IMR-90 (cell line): ENCODE results near the gene SLC38A11. TPM values are rescaled to one million over a fixed set of nuclear protein-coding genes. Genes with fewer than 3 reads are reported as not detected.

Experiments used
- ATAC-seq: fragments of 200-7000 bp; cut with Tn5 transposase; 2 replicates; pipeline ENCODE4 v1.9.1; 2020; ENCODE audit warnings: low read depth, mild to moderate bottlenecking, moderate library complexity
- BruUV-seq: library from RNA; stranded (reverse); fragments of 400-500 nt; replicated peaks from 2 replicates; lab custom pipeline; 2021; lab: Mats Ljungman, UMichigan
- CTCF ChIA-PET: fragments of 300-600 bp; formaldehyde crosslinking; extraction: SDS; loops from one replicate; lab custom pipeline; 2021; ENCODE audit warnings: antibody characterized with exemption; lab: Yijun Ruan, JAX
- POLR2A ChIA-PET: fragments of 300-600 bp; sonication (Branson Sonifier 250); formaldehyde crosslinking; loops from one replicate; lab custom pipeline; 2022; ENCODE audit warnings: antibody characterized with exemption; ENCODE audit not compliant: unreplicated experiment; lab: Charles Lee
- DNase-seq: peaks from one replicate; pipeline ENCODE4 v3.0.0; 2013
- H2AFZ ChIP-seq: replicated peaks from 2 replicates; pipeline ENCODE3; 2013; ENCODE audit warnings: low read length, mild to moderate bottlenecking; ENCODE audit not compliant: poor library complexity
- H2AK5ac ChIP-seq: 2 replicates; pipeline ENCODE4 v1.6.1; 2013; ENCODE audit warnings: low read depth, low read length, inconsistent platforms
- H2AK9ac ChIP-seq: replicated peaks from 2 replicates; pipeline ENCODE3; 2013; ENCODE audit warnings: mild to moderate bottlenecking, low read depth, low read length, moderate library complexity; ENCODE audit not compliant: poor library complexity
- H2BK120ac ChIP-seq: 2 replicates; pipeline ENCODE4 v1.6.1; 2013; ENCODE audit warnings: low read depth, low read length, inconsistent platforms
- H2BK15ac ChIP-seq: 3 replicates; pipeline ENCODE4 v1.6.1; 2013; ENCODE audit warnings: low read depth, low read length, inconsistent platforms
- H2BK20ac ChIP-seq: 2 replicates; pipeline ENCODE4 v1.6.1; 2013; ENCODE audit warnings: low read depth, mild to moderate bottlenecking, inconsistent platforms, low read length, moderate library complexity
- H2BK5ac ChIP-seq: 2 replicates; pipeline ENCODE4 v1.6.1; 2013; ENCODE audit warnings: mild to moderate bottlenecking, low read depth, low read length, inconsistent platforms; ENCODE audit not compliant: poor library complexity, severe bottlenecking
- H3K14ac ChIP-seq: replicated peaks from 2 replicates; pipeline ENCODE4 v1.6.1; 2013; ENCODE audit warnings: low read depth, low read length, inconsistent platforms
- H3K18ac ChIP-seq: 2 replicates; pipeline ENCODE4 v1.6.1; 2013; ENCODE audit warnings: low read depth, low read length, control low read depth
- H3K23ac ChIP-seq: 2 replicates; pipeline ENCODE4 v1.6.1; 2013; ENCODE audit warnings: low read depth, low read length, inconsistent platforms
- H3K27ac ChIP-seq: 2 replicates; pipeline ENCODE4 v1.5.1; 2013; ENCODE audit warnings: mild to moderate bottlenecking, control low read depth, low read length; ENCODE audit not compliant: insufficient read depth
- H3K27me3 ChIP-seq: 2 replicates; pipeline ENCODE4 v1.6.1; 2013; ENCODE audit warnings: low read length; ENCODE audit not compliant: control insufficient read depth, insufficient read depth
- H3K36me3 ChIP-seq: 2 replicates; pipeline ENCODE4 v1.6.1; 2013; ENCODE audit warnings: low read length, mixed read lengths; ENCODE audit not compliant: control insufficient read depth, insufficient read depth
- H3K4ac ChIP-seq: 2 replicates; pipeline ENCODE4 v1.6.1; 2013; ENCODE audit warnings: low read depth, low read length, inconsistent platforms
- H3K4me1 ChIP-seq: 2 replicates; pipeline ENCODE4 v1.6.1; 2013; ENCODE audit warnings: low read length, mixed read lengths; ENCODE audit not compliant: control insufficient read depth, insufficient read depth
- H3K4me2 ChIP-seq: 2 replicates; pipeline ENCODE4 v1.6.1; 2013; ENCODE audit warnings: low read depth, mild to moderate bottlenecking, control low read depth, low read length, moderate library complexity
- H3K4me3 ChIP-seq: 2 replicates; pipeline ENCODE4 v1.5.1; 2013; ENCODE audit warnings: low read depth, mild to moderate bottlenecking, control low read depth, low read length, moderate library complexity; ENCODE audit not compliant: insufficient read depth
- H3K56ac ChIP-seq: 2 replicates; pipeline ENCODE4 v1.6.1; 2013; ENCODE audit warnings: low read length, inconsistent platforms; ENCODE audit not compliant: insufficient read depth; ENCODE audit errors: extremely low read depth
- H3K79me1 ChIP-seq, 2 experiments: 2 replicates each; pipeline ENCODE4 v1.6.1; 2013; ENCODE audit warnings: low read length in 2 of 2, inconsistent platforms in 1 of 2, low read depth in 1 of 2
- H3K9ac ChIP-seq: 2 replicates; pipeline ENCODE4 v1.6.1; 2013; ENCODE audit warnings: low read depth, low read length, control low read depth
- H3K9me1 ChIP-seq: 2 replicates; pipeline ENCODE4 v1.6.1; 2013; ENCODE audit warnings: low read length, inconsistent platforms; ENCODE audit not compliant: insufficient read depth
- H3K9me3 ChIP-seq: 2 replicates; pipeline ENCODE4 v1.6.1; 2013; ENCODE audit warnings: low read length; ENCODE audit not compliant: control insufficient read depth, insufficient read depth
- H4K20me1 ChIP-seq: 2 replicates; pipeline ENCODE4 v1.6.1; 2013; ENCODE audit warnings: low read length, inconsistent platforms; ENCODE audit not compliant: insufficient read depth
- H4K5ac ChIP-seq: 2 replicates; pipeline ENCODE4 v1.6.1; 2013; ENCODE audit warnings: mild to moderate bottlenecking, low read depth, low read length, control low read depth
- H4K8ac ChIP-seq, 2 experiments: 2 replicates each; pipeline ENCODE4 v1.6.1; 2013; ENCODE audit warnings: low read depth in 2 of 2, low read length in 2 of 2, control low read depth in 1 of 2, inconsistent platforms in 1 of 2
- H4K91ac ChIP-seq: 2 replicates; pipeline ENCODE4 v1.6.1; 2013; ENCODE audit warnings: low read depth, low read length, inconsistent platforms; ENCODE audit not compliant: insufficient read depth
- BHLHE40 ChIP-seq: fragments of 150-350 bp; IDR thresholded peaks from 2 replicates; pipeline ENCODE4 v1.6.1; 2016; ENCODE audit warnings: mild to moderate bottlenecking, low read depth, low read length
- CEBPB ChIP-seq: IDR thresholded peaks from 2 replicates; pipeline ENCODE4 v1.6.1; 2012; ENCODE audit warnings: low read depth, low read length, improper control_type of control experiment
- CHD1 ChIP-seq: IDR thresholded peaks from 2 replicates; pipeline ENCODE4 v1.6.1; 2012; ENCODE audit warnings: low read depth, low read length, improper control_type of control experiment
- CTCF ChIP-seq: conservative IDR thresholded peaks from 2 replicates; pipeline ENCODE4 v1.5.1; 2012; ENCODE audit warnings: mild to moderate bottlenecking, low read depth, low read length, improper control_type of control experiment
- ELK1 ChIP-seq: fragments of 150-350 bp; IDR thresholded peaks from 2 replicates; pipeline ENCODE4 v1.6.1; 2016; ENCODE audit warnings: low read depth, mild to moderate bottlenecking, low read length, moderate library complexity, borderline replicate concordance
- FOS ChIP-seq: fragments of 150-350 bp; IDR thresholded peaks from 2 replicates; pipeline ENCODE4 v1.6.1; 2016; ENCODE audit warnings: low read depth, low read length
- MAFK ChIP-seq: IDR thresholded peaks from 2 replicates; pipeline ENCODE4 v1.6.1; 2012; ENCODE audit warnings: low read depth, low read length, improper control_type of control experiment
- MAZ ChIP-seq: IDR thresholded peaks from 2 replicates; pipeline ENCODE4 v1.6.1; 2012; ENCODE audit warnings: low read depth, mild to moderate bottlenecking, low read length, improper control_type of control experiment, moderate library complexity, borderline replicate concordance
- MXI1 ChIP-seq: IDR thresholded peaks from 2 replicates; pipeline ENCODE4 v1.6.1; 2012; ENCODE audit warnings: low read depth, mild to moderate bottlenecking, low read length, moderate library complexity, borderline replicate concordance
- NFE2L2 ChIP-seq: fragments of 150-350 bp; IDR thresholded peaks from 2 replicates; pipeline ENCODE4 v1.6.1; 2016; ENCODE audit warnings: low read depth, mild to moderate bottlenecking, low read length
- POLR2A ChIP-seq: IDR thresholded peaks from 2 replicates; pipeline ENCODE4 v1.6.1; 2012; ENCODE audit warnings: mild to moderate bottlenecking, low read depth, low read length
- RAD21 ChIP-seq: IDR thresholded peaks from 2 replicates; pipeline ENCODE4 v1.6.1; 2012; ENCODE audit warnings: low read length, improper control_type of control experiment
- RCOR1 ChIP-seq: IDR thresholded peaks from 2 replicates; pipeline ENCODE4 v1.6.1; 2012; ENCODE audit warnings: mild to moderate bottlenecking, low read length, improper control_type of control experiment; ENCODE audit not compliant: insufficient replicate concordance
- RFX5 ChIP-seq: IDR thresholded peaks from 2 replicates; pipeline ENCODE4 v1.8.0; 2012; ENCODE audit warnings: low read depth, mild to moderate bottlenecking, low read length, moderate library complexity
- SMC3 ChIP-seq: fragments of 150-350 bp; IDR thresholded peaks from 2 replicates; pipeline ENCODE4 v1.6.1; 2016; ENCODE audit warnings: low read depth, mild to moderate bottlenecking, antibody characterized with exemption, low read length, moderate library complexity
- USF2 ChIP-seq: fragments of 150-350 bp; IDR thresholded peaks from 2 replicates; pipeline ENCODE4 v1.6.1; 2017; ENCODE audit warnings: mild to moderate bottlenecking, antibody characterized with exemption, low read length, low read depth
- WGBS, 2 experiments: methylation state at CpG; one replicate each; pipeline versions ENCODE4 v1.1.5 to v1.1.7; 2013; ENCODE audit warnings: missing lambda C conversion rate in 2 of 2; ENCODE audit not compliant: insufficient read length in 1 of 2; ENCODE audit errors: extremely low coverage in 2 of 2; 5-methylcytosine and 5-hydroxymethylcytosine counted together
- dilution Hi-C: fragments of 300-500 bp; cut with HindIII; formaldehyde crosslinking; loops from one replicate; pipeline ENCODE4 v1.14.3; 2018; ENCODE audit warnings: low sequenced_read_pairs; ENCODE audit not compliant: unreplicated experiment
- in situ Hi-C: fragments of 300-500 bp; cut with MboI; formaldehyde crosslinking; loops from 3 replicates; pipeline ENCODE4 v1.14.3; 2019; ENCODE audit warnings: low sequenced_read_pairs, inconsistent platforms, mixed read lengths
- intact Hi-C: fragments of 100-400 bp; cut with micrococcal nuclease; formaldehyde crosslinking; loops from 2 replicates; pipeline ENCODE4 v1.10.0; 2022
- polyA plus RNA-seq, 3 experiments: library from polyadenylated mRNA; depleted of rRNA; stranded (reverse); fragments of >200 nt; gene quantifications; 2 replicates each; pipeline ENCODE4 v1.2.3, GENCODE V29; 2012; ENCODE audit warnings: low replicate concordance in 1 of 3
- total RNA-seq: library from RNA; depleted of rRNA; stranded (reverse); fragments of >200 nt; gene quantifications from 2 replicates; pipeline ENCODE4 v1.2.3, GENCODE V29; 2012

The SLC38A11 gene
- total and polyA plus RNA-seq, 2 of the 4 experiments (the other 2 are of a cell fraction) = 0.18 to 0.21 TPM

- Histone ChIP-seq H2BK15ac (no peak overlapping the region), H3K4me3 (no peak overlapping the region), H3K56ac (no peak overlapping the region), H3K27me3 (no peaks in the 10 kb centered on the region), H2AK9ac (no peak overlapping the region), H2BK5ac (no peak overlapping the region), H3K14ac (no peak overlapping the region), H3K9me1 (no peaks in the 10 kb centered on the region), H3K4me2 (no peak overlapping the region), H2AFZ (no peak overlapping the region), H3K23ac (no peak overlapping the region), H3K9ac (no peak overlapping the region), H3K79me1 (no peaks in the 10 kb centered on the region), H2AK5ac (no peak overlapping the region), H4K8ac (no peak overlapping the region), H3K27ac (no peak overlapping the region), H4K20me1 (no peaks in the 10 kb centered on the region), H2BK20ac (no peak overlapping the region), H2BK120ac (no peak overlapping the region), H4K91ac (no peak overlapping the region), H3K4me1 (no peaks in the 10 kb centered on the region), H3K18ac (no peak overlapping the region), H3K4ac (no peak overlapping the region), H4K5ac (no peak overlapping the region), H3K9me3 (no peaks in the 10 kb centered on the region), H3K36me3 (no peaks in the 10 kb centered on the region)
- ATAC-seq (no peak), DNase-seq (no peak)
- BruUV-seq = no TSS peak
- intact Hi-C loops = no loop called here
- dilution Hi-C loops = no loop called here
- TF ChIP-seq ELK1 = no peak
- TF ChIP-seq CTCF = no peak
- TF ChIP-seq MXI1 = no peak
- no peak for TF ChIP-seq MAZ
- no peak for TF ChIP-seq RAD21
- TF ChIP-seq NFE2L2 = no peak
- no peak for TF ChIP-seq CHD1
- no peak for TF ChIP-seq RFX5
- TF ChIP-seq RCOR1 = no peak
- TF ChIP-seq POLR2A = no peak
- no peak for TF ChIP-seq MAFK
- TF ChIP-seq SMC3 = no peak
- TF ChIP-seq USF2 = no peak
- no peak for TF ChIP-seq FOS
- no peak for TF ChIP-seq BHLHE40
- no peak for TF ChIP-seq CEBPB
- POLR2A ChIA-PET = no interaction called here
- in situ Hi-C loops = no loop called here
- WGBS, 2 experiments = no CpG with 5 or more reads among the region's 1 CpG
- CTCF ChIA-PET = interaction anchor here (1.1 kb wide), 1 partner anchor 81 kb away, joined by 3 read pairs; no protein-coding TSS in a partner anchor
Observed at GRCh38 chr2:164881524-164881923, 73.8 kb downstream of the SLC38A11 start.
